Esophagus muscularis mucosa (tissue), 4 donors: ENCODE data around the gene CAPS. TPM values are rescaled to one million over a fixed set of nuclear protein-coding genes. Genes with fewer than 3 reads are reported as not detected.
A peak's percentile ranks its signal among the peaks of the same experiment; 100 is the strongest.

Experiments used
- DNase-seq: peaks from one replicate; pipeline ENCODE4 v3.0.0-alpha.2; 2017; ENCODE audit errors: extremely low spot score
- H3K27ac ChIP-seq, 4 donors: fragments of 200-600 bp; sonication (generic); replicated peaks in 1 of 4; 1 replicate in 3 of 4; 2 replicates in 1 of 4; pipeline ENCODE4 v1.5.1; 2016 to 2019; ENCODE audit warnings: mild to moderate bottlenecking in 1 of 4
- H3K27me3 ChIP-seq, 4 donors: fragments of 200-600 bp; sonication (generic); one replicate each; pipeline versions ENCODE4 v1.5.1 to v1.6.0; 2016 to 2019
- H3K36me3 ChIP-seq, 4 donors: fragments of 200-600 bp; sonication (generic); one replicate each; pipeline ENCODE4 v1.5.1; 2016 to 2019
- H3K4me1 ChIP-seq, 4 donors: fragments of 200-600 bp; sonication (generic); one replicate each; pipeline ENCODE4 v1.5.1; 2016 to 2019
- H3K4me3 ChIP-seq, 4 donors: fragments of 200-600 bp; sonication (generic); 1 replicate in 2 of 4; 2 replicates in 2 of 4; pipeline ENCODE4 v1.5.1; 2016 to 2019; ENCODE audit warnings: mild to moderate bottlenecking in 4 of 4, moderate library complexity in 1 of 4
- H3K9me3 ChIP-seq, 4 donors: fragments of 200-600 bp; sonication (generic); 1 replicate in 3 of 4; 2 replicates in 1 of 4; pipeline ENCODE4 v1.5.1; 2016 to 2019
- EP300 ChIP-seq: sonication (generic); formaldehyde crosslinking; IDR thresholded peaks from one replicate; pipeline ENCODE4 v1.6.1; 2017; ENCODE audit warnings: antibody characterized with exemption
- POLR2A ChIP-seq: fragments of 450-650 bp; IDR thresholded peaks from one replicate; pipeline ENCODE4 v1.6.1; 2017; ENCODE audit warnings: antibody characterized with exemption, moderate library complexity, mild to moderate bottlenecking, low read depth
- POLR2AphosphoS5 ChIP-seq, 2 donors: sonication (generic); formaldehyde crosslinking; IDR thresholded peaks; one replicate each; pipeline ENCODE4 v1.6.1; 2017; ENCODE audit warnings: antibody characterized with exemption in 2 of 2
- WGBS: methylation state at CpG from one replicate; pipeline ENCODE4 v1.1.5; 2018; 5-methylcytosine and 5-hydroxymethylcytosine counted together
- intact Hi-C: fragments of 100-400 bp; cut with DNase I; formaldehyde crosslinking; loops from one replicate; pipeline ENCODE4 v1.15.1; 2023
- total RNA-seq, 4 donors: library from RNA; depleted of rRNA; stranded (reverse); fragments of >200 nt; gene quantifications; one replicate each; pipeline versions ENCODE4 v1.1.0 to v1.2.1, GENCODE V29; 2016
- TF ChIP-seq, protein P1 (sequence below), 3 experiments: fragments of 200-600 bp in 2 of 3; fragments of 450-650 bp in 1 of 3; sonication (generic) in 2 of 3; IDR thresholded peaks; one replicate each; pipeline ENCODE4 v1.5.1; 2017 to 2019; ENCODE audit warnings: antibody characterized with exemption in 3 of 3, mild to moderate bottlenecking in 2 of 3, moderate library complexity in 1 of 3

Gene CAPS
- total RNA-seq, 4 donors from 2014 or later = 5.5 to 16.1 (median 15.2) TPM

DNA sequence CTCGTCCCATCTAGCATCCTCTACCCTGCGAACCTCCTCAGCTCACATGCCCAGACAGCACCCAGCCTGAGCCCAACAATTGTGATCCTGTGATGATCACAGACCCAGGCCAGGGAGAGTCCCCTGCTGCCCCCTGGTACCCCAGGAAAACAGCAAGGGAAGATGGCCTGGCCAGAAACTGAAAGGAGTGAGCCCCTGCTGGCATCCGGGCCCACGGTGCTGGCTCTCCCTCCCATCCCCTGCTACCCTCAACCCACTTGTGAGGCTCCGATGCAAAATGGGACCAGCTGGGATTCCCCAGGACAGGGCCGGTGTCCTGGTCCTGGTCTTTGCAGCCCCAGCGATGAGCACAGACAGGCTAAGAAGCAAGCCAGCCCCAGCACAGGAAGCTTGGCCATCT is 49.8 kb downstream of the CAPS start:
- Histone ChIP-seq H3K4me1 (peaks cover 96 to 100% (median 99%) of the 10 kb centered on the region in 4 donors), H3K36me3 (no peaks in the 10 kb centered on the region), H3K4me3 (no peak overlapping the region), H3K27ac (peak overlapping the region; percentile 79 to 85 (median 84)), H3K9me3 (no peaks in the 10 kb centered on the region), H3K27me3 (no peaks in the 10 kb centered on the region)
- 86% methylated on average over 5 of the region's 7 CpGs for WGBS
- DNase-seq = no peak
- intact Hi-C loops = no loop called here
- TF ChIP-seq POLR2AphosphoS5 (IDR thresholded peaks at IDR 0.05) = no peak

DNA sequence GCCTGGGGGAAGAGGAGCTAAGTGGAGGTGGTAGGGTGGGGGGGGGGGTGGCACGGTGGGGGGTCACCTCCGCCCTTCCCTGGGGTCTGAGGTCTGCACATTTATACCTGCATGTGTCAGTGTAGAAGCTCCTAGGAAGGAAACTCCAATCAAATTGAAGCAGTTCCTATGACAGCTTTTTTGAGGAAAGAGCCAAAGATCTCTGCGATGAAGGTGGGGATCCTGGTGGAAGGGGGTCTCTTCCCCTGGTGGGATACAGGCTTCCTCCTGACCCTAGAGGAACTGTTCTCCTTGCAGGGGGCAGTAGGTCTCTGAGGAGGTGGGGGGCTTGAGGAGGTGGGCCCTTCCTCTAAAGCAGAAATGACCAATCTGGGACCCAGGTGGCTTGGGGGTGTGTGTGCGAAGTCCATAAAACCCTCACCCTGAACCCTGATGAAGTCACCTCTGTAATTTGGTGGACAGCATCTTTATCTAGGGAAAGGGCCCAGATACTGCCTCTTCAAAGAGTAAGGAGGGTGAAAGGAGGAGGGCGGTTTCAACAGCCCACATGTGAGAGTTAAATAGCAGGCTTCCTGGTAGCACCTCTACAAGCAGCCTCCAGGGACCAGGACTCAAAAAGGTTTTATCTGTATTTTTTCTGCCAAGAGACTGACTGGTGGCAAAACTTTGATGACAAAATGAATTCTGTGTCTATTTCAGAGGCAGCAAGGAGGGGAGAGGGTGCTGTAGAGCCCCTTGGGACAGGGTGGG is 50.9 kb downstream of the CAPS start:
- TF ChIP-seq, protein P1, sequence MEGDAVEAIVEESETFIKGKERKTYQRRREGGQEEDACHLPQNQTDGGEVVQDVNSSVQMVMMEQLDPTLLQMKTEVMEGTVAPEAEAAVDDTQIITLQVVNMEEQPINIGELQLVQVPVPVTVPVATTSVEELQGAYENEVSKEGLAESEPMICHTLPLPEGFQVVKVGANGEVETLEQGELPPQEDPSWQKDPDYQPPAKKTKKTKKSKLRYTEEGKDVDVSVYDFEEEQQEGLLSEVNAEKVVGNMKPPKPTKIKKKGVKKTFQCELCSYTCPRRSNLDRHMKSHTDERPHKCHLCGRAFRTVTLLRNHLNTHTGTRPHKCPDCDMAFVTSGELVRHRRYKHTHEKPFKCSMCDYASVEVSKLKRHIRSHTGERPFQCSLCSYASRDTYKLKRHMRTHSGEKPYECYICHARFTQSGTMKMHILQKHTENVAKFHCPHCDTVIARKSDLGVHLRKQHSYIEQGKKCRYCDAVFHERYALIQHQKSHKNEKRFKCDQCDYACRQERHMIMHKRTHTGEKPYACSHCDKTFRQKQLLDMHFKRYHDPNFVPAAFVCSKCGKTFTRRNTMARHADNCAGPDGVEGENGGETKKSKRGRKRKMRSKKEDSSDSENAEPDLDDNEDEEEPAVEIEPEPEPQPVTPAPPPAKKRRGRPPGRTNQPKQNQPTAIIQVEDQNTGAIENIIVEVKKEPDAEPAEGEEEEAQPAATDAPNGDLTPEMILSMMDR (IDR thresholded peaks at IDR 0.05) = no peak
- TF ChIP-seq EP300 (no peak), POLR2AphosphoS5 (IDR thresholded peaks at IDR 0.05) (no peak), POLR2A (no peak)
- H3K27me3 ChIP-seq = no peaks in the 10 kb centered on the region
- no peak overlapping the region for H3K4me3 ChIP-seq
- H3K36me3 ChIP-seq = no peaks in the 10 kb centered on the region
- intact Hi-C loops = no loop called here
- 93% methylated on average over 4 of the region's 5 CpGs for WGBS
- H3K9me3 ChIP-seq = no peaks in the 10 kb centered on the region
- H3K27ac ChIP-seq = peak overlapping the region; percentile 79 to 85 (median 84)
- DNase-seq = no peak
- peaks cover 98 to 100% (median 99%) of the 10 kb centered on the region in 4 donors for H3K4me1 ChIP-seq

Other genes with a start within 250 kb of the CAPS start
- gene MICOS13, start 233.7 kb upstream of the CAPS start, total RNA-seq = 10 to 100 TPM; 46.4 to 70.0 (median 59.3) TPM
- 10 to 100 TPM; 15.0 to 21.8 (median 17.8) TPM for gene HSD11B1L, start 233.2 kb upstream of the CAPS start, total RNA-seq
- gene RPL36, start 224.0 kb upstream of the CAPS start, total RNA-seq = 100 to 1,000 TPM; 461 to 719 (median 614) TPM
- 10 to 100 TPM; 49.0 to 70.4 (median 54.3) TPM for gene LONP1, start 194.1 kb upstream of the CAPS start, total RNA-seq
- gene CATSPERD, start 193.6 kb upstream of the CAPS start, total RNA-seq = under 1 TPM in 1 of 4 donors, not detected in 3; 0.19 TPM
- gene PRR22, start 129.5 kb upstream of the CAPS start, total RNA-seq = 1 to 10 TPM in 2 of 4 donors, under 1 TPM in 2; 0.19 to 1.2 (median 1.0) TPM
- gene DUS3L, start 123.1 kb upstream of the CAPS start, total RNA-seq = 10 to 100 TPM; 20.3 to 34.1 (median 27.3) TPM
- 10 to 100 TPM; 12.9 to 53.0 (median 29.5) TPM for gene NRTN, start 109.2 kb upstream of the CAPS start, total RNA-seq
- under 1 TPM in 1 of 4 donors, not detected in 3; 0.17 TPM for gene FUT6, start 74.6 kb upstream of the CAPS start, total RNA-seq
- under 1 TPM in 1 of 4 donors, not detected in 3; 0.57 TPM for gene FUT3, start 62.8 kb upstream of the CAPS start, total RNA-seq
- not detected for gene FUT5, start 43.7 kb upstream of the CAPS start, total RNA-seq
- 100 to 1,000 TPM; 292 to 378 (median 314) TPM for gene NDUFA11, start 10.5 kb upstream of the CAPS start, total RNA-seq
- gene VMAC, start 9.4 kb upstream of the CAPS start, total RNA-seq = 10 to 100 TPM in 1 of 4 donors, 1 to 10 TPM in 3; 5.0 to 12.5 (median 7.6) TPM
- 100 to 1,000 TPM in 2 of 4 donors, 10 to 100 TPM in 2; 92.2 to 127 (median 102) TPM for gene RANBP3, start 63.9 kb downstream of the CAPS start, total RNA-seq
- gene RFX2, start 196.2 kb downstream of the CAPS start, total RNA-seq = 10 to 100 TPM; 25.5 to 49.9 (median 32.8) TPM
- gene ACSBG2, start 221.4 kb downstream of the CAPS start, total RNA-seq = under 1 TPM; 0.42 to 0.86 (median 0.60) TPM